Activated CD8-positive, alpha-beta memory T cell treated with anti-CD3 and anti-CD28 coated beads for 36 hours (primary cell): Measurements from ENCODE around the gene FEM1C. TPM values are rescaled to one million over a fixed set of nuclear protein-coding genes. Genes with fewer than 3 reads are reported as not detected.

Source experiments
- CTCF ChIA-PET: fragments of 350-600 bp; sonication (Branson Sonifier 250); formaldehyde crosslinking; loops from one replicate; lab custom pipeline; 2021; ENCODE audit warnings: antibody characterized with exemption; lab: Charles Lee
- POLR2A ChIA-PET: fragments of 350-600 bp; sonication (Branson Sonifier 250); formaldehyde crosslinking; loops from one replicate; lab custom pipeline; 2021; ENCODE audit warnings: antibody characterized with exemption; lab: Charles Lee
- total RNA-seq, 2 experiments: library from RNA; stranded (reverse); gene quantifications; one replicate each; pipeline ENCODE4 v1.2.3, GENCODE V29; 2021

FEM1C gene
- total RNA-seq, 2 experiments from 2014 or later = 13.9 to 14.0 TPM

DNA sequence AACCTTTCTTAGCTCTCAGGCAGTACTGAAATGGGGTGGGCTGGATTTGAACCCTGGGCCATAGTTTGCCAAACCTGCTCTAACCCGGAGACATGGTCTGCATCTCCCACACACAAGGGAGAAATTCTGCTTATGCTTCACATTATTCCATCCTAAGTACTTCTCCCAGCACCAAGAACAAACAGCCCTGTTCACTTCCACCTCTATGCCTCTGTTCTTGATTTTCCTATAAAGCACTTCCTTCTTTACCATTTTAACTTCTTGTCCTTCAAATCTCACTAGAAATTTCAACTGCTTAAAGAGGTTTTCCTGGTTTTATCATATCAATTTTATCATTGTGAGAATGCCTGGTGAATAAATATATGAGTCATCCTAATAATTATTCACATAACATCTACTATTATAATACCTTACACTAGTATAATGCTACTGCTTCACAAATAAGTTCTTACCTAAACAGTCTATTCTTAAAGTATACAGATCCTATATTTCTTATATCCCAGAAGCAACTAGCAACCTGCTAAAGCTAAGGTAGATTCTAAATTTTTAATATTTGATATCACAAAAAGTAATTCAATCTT, 12.7 kb downstream of the FEM1C start:
- CTCF ChIA-PET = no interaction called here
- POLR2A ChIA-PET = no interaction called here

DNA sequence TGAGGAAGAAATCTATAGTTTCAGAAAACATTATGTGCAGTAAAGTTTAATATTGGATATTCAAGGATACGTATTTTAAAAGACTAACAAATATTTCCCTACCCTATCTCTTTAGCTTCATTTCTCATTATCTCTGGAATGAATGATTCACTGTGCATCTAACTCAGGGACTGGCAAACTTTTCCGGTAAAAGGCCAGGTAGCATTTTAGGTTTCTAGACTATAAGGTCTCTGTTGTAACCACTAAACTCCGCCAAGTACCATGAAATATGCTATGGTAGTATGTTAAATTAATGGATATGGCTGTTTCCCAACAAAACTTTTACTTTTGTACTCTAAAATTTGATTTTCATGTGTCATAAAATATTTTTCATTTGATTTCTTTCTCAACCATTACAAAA, 13.2 kb downstream of the FEM1C start:
- ChIA-PET CTCF (no interaction called here), POLR2A (no interaction called here)

DNA sequence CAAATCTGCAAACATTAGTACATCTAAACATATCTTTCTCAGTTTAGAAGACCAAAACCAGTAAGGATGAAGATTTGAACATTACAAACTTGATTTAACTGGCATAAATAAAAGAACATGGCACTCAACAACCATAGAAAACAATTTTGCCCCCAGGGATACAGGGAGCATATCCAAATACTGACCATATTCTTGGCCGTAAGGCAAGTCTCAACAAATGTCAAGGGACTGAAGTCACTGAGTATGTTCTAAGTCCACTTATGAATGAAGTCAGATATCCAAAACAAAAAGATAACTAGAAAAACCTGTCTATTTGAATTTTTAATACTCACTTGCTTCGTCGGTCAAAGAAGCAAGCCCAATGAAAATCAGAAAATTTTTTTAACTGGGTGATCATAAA, 14.1 kb downstream of the FEM1C start:
- ChIA-PET CTCF (no interaction called here), POLR2A (no interaction called here)

DNA sequence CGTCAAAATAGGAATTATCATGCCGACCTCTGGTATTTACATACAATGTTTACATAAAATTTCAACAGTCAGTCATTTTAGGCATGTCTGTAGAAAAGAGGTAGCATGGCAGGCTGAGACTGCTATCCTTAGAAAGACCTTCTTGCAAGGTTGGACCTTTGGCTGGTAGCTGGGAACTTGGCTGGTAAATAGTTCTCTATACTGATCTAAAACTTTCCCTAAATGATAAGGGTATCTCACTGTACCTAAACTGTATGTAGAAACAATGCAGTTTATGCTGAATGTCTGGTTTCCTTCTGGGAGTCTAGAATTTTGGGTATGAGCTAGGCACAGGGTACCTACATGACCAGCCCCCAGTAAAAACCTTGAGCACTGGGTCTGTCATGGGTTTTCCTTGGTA, 18.0 kb downstream of the FEM1C start:
- ChIA-PET POLR2A (no interaction called here), CTCF (no interaction called here)

DNA sequence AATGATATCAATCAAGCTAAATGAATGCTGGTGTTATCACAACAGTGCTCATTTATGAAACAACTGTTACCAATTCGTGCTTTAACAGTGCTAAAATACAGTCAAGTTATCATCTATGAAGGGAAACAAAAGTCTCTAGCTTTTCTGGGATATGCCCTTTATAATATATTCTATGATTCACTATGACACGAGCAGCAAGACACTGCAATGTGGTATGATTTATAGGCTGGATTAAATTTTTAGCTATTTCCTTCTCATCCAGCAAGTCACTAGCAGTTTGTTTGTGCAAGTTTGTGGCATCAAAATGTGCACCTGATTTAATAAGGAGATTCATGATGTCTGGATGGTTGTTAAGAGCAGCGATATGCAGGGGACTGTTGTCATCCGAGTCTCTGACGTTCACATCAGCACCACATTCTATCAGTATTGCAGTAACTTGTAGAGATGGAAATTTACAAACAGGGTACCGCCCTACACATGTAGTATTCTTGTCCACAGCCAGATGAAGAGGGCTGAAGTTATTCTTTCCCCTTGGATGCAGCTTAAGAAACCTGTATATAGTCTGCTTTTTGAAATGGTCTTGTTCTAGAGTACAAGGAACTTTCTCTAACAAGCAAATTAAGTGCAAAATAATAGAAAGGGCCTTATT, 20.3 kb downstream of the FEM1C start:
- ChIA-PET CTCF (no interaction called here), POLR2A (no interaction called here)

DNA sequence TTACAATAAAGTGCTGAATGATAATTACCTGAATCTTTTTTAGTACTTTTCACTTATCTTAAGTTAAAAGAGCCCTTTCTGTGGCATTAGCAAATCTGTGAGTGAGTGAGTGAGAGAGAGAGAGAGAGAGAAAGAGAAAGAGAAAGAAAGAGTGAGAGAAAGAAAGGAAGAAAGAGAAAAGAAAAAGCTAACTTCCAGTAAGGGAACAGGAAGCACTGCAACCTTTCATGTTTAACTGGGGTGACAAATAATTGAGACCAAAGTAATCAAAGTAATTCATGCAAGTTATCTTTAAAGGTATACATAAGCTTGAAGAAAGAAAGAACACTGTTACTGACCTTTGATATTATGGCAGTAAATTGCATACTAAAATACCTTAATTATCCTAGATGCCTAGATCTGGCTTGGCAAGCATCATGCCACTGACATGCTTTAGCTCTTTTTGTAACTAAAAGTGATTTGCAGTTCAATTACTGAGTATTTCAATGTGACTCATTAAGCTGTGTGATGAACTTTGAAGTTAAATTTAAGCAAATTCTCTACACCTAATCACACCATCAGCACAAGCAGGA, 21.7 kb downstream of the FEM1C start:
- ChIA-PET CTCF (no interaction called here), POLR2A (no interaction called here)

DNA sequence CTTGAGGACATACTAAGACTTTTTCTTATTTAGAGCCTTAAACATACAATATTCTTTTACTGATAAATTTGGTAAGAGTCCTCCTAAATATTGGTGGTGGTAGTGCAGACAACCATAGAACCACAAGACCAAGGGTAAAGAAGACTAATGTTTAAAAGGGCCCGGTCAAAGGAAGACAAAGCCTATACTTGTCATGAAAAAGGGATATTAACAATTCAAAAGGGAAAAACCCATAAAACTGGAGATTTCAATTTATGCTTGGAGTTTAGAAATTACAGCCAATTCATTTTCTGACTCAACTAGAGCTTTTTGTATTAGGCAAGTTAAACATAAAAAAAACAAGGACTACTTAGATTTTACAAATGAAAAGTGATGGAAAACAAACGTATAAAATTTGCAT, 24.4 kb downstream of the FEM1C start:
- ChIA-PET CTCF (no interaction called here), POLR2A (no interaction called here)

DNA sequence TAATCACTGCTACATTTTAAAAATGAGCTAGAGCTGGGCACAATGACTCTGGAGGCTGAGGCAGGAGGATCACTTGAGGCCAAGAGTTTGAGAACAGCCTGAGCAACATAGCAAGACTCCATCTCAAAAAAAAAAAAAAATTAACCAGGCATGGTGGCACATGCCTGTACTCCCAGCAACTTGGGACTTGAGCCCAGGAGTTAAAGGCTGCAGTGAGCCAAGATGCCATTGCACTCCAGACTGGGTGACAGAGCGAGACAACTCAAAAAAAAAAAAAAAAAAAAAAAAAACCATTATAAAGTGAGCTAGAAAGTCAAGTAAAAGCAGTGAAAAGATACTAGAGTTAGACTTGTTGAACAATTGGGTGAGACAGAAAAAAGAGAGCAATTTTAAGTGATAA, 28.2 kb downstream of the FEM1C start:
- POLR2A ChIA-PET = interaction anchor here (0.7 kb wide), 1 partner anchor 26 kb away, joined by 4 read pairs; no protein-coding TSS in a partner anchor

DNA sequence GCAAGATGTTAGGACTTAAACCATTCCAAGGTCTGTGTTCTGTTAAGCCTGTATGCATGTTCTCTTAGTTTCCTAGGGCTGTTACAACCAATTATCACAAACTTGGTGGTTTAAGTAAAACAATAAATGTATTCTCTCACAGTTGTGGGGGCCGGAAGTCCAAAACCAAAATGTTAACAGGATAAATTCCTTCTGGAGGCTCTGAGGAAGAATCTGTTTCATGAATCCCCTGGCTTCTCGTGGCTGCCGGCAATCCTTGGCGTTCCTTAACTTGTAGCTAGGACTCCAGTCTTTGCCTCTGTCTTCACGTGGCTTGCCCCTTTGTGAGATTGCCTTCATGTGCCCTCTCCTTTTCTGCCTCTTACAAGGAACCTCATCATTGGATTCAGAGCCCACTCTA, 30.4 kb downstream of the FEM1C start:
- ChIA-PET POLR2A (no interaction called here), CTCF (interaction anchor here (0.7 kb wide), 1 partner anchor 8 kb away, joined by 3 read pairs; no protein-coding TSS in a partner anchor)

More for the DNA sequence above, 28.2 kb downstream of the FEM1C start:
- CTCF ChIA-PET = interaction anchor here (0.6 kb wide), 1 partner anchor 149 kb away, joined by 3 read pairs; no protein-coding TSS in a partner anchor

DNA sequence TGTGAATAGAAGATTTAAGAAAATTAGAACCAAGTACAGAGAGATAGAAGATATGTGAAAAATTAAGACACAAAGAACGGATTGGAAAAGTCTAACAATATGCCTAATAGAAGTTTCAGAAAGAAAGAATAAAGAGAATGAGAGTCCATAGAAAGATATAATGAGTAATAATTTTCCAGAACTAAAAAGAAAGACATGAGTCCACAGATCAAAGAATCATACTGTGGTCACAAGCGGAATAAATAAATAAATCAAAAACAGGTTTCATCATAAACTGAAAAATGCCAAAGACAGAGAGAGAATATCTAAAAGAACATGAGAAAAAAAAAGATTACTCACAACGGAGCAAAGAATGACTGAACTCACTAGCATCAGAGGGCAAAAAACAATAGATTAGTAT, 32.9 kb downstream of the FEM1C start:
- POLR2A ChIA-PET = no interaction called here
- CTCF ChIA-PET = no interaction called here

DNA sequence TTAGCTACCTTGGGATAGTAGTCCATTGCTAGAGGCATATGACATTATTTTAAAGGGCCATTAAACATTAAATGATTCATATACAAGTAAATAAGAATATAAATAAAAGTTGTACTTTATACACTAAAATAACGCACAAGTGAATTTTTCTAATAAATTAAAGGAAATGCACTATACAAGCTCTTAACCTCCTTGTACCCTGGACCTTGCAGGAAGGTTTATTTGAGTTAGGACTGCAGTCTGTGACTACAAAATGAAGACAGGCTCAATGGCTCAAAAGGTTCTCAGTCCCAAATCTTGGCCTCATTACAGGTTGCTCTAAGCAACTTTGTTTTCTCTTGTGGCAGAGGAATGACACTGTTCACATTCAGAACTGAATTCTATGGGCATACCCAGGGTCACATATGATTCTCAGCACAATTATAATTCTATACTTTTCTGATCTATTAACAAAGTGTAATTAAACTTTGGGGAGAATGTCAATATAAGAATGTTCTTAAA, 34.4 kb downstream of the FEM1C start:
- ChIA-PET POLR2A (no interaction called here), CTCF (no interaction called here)

DNA sequence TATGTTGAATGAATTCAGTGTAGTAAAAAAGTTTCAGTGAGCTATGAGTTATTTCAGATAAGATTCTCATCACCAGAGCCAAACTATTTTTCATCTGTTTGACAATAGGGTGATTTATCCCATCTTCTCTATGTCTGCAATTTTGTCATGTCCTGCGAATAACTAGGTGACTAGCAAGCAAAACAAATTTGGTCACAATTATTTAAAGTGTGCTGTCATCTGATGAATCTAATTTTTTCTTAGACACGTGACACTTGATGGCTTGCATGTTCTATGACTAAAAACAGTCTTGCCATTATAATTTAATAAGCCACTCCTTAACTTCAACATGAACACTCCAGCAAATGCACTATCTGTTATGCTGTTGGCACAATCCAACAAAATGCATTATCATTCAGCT, 35.0 kb downstream of the FEM1C start:
- CTCF ChIA-PET = no interaction called here

DNA sequence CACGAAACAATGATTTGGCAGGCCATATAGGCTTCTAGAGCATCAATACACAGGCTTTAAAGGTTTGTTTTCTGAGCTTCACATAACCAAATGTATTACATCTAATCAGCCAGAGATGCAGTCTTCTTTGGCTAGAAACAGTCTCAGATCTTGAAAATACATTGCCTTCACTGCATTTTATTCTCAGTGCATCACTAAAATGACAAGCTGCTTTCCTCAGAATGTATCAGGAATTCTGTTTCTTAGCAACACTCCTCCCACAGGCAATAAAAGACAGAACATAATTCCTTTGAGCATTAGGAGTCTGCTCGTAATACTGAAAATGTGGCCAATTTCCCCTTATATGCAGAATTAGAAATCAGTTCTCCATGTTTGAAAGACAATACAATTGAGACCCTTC, 36.9 kb downstream of the FEM1C start:
- ChIA-PET CTCF (no interaction called here), POLR2A (no interaction called here)

More for the DNA sequence above, 35.0 kb downstream of the FEM1C start:
- POLR2A ChIA-PET = no interaction called here

DNA sequence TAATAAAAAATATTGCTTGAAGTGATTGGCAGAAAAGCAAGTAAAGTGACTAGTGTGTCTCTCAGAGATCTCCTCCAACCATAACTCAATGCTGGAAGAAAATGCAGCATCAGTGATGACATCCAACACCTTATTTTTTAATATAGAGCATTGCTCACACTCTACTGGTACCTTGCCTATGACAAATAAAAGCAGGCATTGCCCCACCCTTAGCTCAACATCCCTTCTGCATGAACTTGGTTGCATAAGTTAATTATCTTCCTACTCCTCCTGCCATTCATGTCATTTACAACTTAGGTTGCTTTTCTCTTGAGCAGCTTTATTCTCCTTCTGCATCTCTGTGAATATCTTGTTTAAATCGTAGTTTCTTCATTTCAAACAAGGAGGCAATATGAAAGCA, 41.2 kb downstream of the FEM1C start:
- POLR2A ChIA-PET = no interaction called here

DNA sequence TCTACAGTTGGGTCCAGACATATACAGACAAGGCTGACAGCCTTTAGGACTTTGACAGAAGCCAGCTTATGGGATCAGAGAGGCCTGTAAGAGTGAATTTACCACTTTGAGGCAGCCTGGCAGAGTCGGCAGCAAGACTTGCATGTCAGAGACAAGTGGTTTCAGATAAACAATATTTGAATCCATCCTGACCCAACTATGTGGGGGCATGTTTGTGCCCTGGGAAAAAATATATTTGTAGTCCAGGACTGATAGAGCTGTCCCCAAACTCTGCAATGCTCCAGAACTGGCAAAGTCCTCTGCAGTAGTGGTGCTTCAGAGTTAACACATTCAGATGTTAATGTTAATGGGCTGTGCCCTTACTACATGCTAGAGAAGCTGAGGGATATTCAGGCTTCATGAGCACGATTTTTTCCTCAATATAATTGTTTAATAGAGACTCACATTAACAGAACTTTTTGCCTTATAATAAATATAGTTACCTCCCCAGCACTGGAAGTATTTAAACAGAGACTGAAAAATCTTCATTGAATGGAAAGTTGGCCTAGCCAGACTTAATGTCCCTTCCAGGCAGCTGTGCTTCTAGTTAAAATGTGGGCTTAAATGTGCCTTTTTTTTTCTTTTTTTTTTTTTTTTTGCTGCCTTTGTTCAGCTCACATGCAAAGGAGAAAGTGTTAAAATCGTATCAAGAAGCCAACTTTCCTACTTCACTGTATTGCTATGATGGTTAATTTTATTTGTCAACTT, 42.9 kb downstream of the FEM1C start:
- ChIA-PET CTCF (no interaction called here), POLR2A (no interaction called here)

More for the DNA sequence above, 41.2 kb downstream of the FEM1C start:
- CTCF ChIA-PET = no interaction called here

DNA sequence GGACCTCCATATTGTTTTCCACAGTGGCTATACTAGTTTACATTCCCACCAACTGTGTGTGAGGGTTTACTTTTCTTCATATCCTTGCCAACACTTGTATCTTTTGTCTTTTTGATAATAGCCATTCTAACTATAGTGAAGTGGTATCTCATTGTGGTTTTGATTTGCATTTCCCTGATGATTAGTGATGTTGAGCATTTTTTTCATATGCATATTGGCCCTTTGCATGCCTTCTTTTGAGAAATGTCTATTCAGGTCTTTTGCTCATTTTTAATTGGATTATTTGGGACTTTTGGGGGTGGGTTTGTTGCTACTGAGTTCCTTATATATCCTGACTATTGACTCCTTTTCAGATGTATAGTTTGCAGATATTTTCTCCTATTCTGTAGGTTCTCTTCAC, 44.4 kb downstream of the FEM1C start:
- CTCF ChIA-PET = no interaction called here
- POLR2A ChIA-PET = no interaction called here

DNA sequence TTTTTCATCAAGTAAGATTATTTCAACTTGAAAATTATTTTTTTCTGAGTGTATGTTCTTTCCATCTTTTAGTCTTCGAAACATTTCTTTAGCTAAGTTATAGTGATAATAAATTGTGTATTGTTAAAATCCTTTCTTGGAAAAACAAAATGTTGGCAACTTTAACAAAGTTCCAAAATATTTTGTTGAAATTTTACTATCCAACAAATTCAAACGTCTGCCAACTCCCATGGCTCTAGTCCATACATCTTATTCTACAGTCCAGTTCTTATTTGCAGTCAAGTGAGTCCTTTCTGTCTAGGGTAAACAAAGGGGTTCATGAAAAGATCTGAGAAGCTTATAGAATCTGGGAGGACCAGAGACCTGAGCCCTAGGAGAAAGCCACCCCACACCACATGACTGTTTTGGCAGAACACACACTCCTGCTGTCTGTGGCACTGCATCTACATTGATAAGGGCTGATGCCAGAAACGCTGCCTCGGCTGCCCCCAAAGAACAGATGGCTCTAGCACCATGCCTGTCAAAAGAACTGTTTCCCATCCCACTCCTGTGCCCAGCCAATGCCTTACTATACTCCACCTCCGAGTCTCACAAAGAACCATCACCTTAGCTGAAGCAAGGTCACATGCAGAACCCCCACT, 47.5 kb downstream of the FEM1C start:
- POLR2A ChIA-PET = no interaction called here
- CTCF ChIA-PET = no interaction called here

DNA sequence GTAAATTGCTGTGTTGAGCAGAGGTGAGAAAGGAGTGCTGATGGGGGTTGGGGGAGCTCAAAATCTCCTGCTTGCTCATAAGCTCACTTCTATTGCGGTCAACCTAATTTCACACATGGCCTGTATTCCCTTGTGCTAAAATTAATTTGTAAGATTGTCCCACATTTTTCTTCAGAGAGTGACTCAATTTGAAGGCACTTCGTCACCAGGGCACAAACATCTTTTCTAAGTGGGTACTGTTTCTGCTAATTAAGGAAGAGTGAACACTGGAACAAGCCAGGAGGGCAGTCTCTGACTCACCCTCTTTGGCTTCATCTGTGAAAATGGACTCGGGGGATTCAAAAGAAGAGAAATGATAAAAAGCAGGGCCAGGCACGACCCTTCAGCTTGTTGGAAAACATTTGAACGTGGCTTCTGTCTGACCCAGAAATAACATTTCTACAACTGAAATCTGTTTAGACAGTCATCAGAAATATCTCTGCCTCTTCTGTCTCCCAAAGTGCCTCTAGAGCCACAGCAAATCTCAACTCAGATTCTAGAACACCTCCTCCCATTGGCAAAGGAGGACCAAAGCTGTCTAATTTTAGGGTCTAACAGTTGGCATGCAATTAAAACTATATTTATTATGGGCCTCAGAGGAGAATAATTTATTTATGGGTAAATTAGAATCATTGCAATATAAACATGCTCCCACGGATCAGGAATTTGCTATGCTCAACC, 49.8 kb downstream of the FEM1C start:
- CTCF ChIA-PET = no interaction called here
- POLR2A ChIA-PET = no interaction called here

DNA sequence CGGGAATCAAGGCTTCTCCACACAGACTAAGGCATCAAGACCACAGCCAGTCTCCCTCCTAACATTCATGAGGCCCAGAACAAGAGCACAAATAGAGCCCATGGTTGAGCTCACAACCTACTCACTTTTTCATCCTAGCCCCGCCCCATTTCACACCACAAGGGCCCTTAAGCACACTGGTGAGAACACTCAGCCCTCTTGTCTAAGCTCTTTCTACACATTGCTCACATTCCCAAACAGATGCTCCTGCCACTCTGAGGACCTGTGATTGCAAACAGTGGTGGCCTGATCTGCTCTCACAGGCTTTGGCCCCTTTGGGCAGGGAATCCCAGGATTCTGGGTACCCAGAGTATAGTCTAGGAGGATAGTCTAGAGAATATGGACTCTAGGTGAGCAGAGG, 54.0 kb downstream of the FEM1C start:
- ChIA-PET CTCF (no interaction called here), POLR2A (interaction anchor here (0.5 kb wide), 1 partner anchor 26 kb away, joined by 4 read pairs; no protein-coding TSS in a partner anchor)
